Thymus (tissue), 11 donors: ENCODE results near the gene HOXB6. TPM values are rescaled to one million over a fixed set of nuclear protein-coding genes. Genes with fewer than 3 reads are reported as not detected.

Experiments
- DNase-seq, 9 donors: peaks; one replicate each; pipeline ENCODE4 v3.0.0-alpha.2; 2013; ENCODE audit warnings: low spot score in 9 of 9, low read depth in 6 of 9, missing footprints in 1 of 9
- H3K27ac ChIP-seq, 2 donors: one replicate each; pipeline ENCODE4 v1.5.1; 2013; ENCODE audit warnings: control low read depth in 1 of 2, low read depth in 1 of 2, low read length in 1 of 2, mild to moderate bottlenecking in 1 of 2, moderate library complexity in 1 of 2
- H3K27me3 ChIP-seq, 2 donors: one replicate each; pipeline ENCODE4 v1.5.1; 2013; ENCODE audit warnings: low read length in 1 of 2; ENCODE audit not compliant: control insufficient read depth in 2 of 2, insufficient read depth in 1 of 2
- H3K36me3 ChIP-seq, 2 donors: one replicate each; pipeline ENCODE4 v1.5.1; 2013; ENCODE audit warnings: low read length in 1 of 2, mild to moderate bottlenecking in 1 of 2, moderate library complexity in 1 of 2; ENCODE audit not compliant: control insufficient read depth in 2 of 2, insufficient read depth in 2 of 2
- H3K4me1 ChIP-seq, 2 donors: one replicate each; pipeline ENCODE4 v1.5.1; 2013; ENCODE audit warnings: low read length in 2 of 2; ENCODE audit not compliant: control insufficient read depth in 2 of 2, insufficient read depth in 2 of 2
- H3K4me3 ChIP-seq, 2 donors: one replicate each; pipeline ENCODE4 v1.5.1; 2013; ENCODE audit warnings: low read length in 2 of 2, control low read depth in 1 of 2, mild to moderate bottlenecking in 1 of 2
- H3K9me3 ChIP-seq, 2 donors: one replicate each; pipeline ENCODE4 v1.5.1; 2013; ENCODE audit warnings: low read length in 1 of 2, mild to moderate bottlenecking in 1 of 2; ENCODE audit not compliant: control insufficient read depth in 2 of 2, insufficient read depth in 1 of 2
- WGBS: extraction: QIAGEN DNeasy Blood & Tissue Kit; methylation state at CpG from one replicate; pipeline ENCODE4 v1.1.7; 2013; 5-methylcytosine and 5-hydroxymethylcytosine counted together
- polyA plus RNA-seq: library from polyadenylated mRNA; stranded (reverse); fragments of 200-250 nt; gene quantifications from one replicate; pipeline ENCODE4 v1.2.3, GENCODE V29; 2013
- total RNA-seq: library from RNA; stranded (reverse); fragments of 120-200 nt; gene quantifications from one replicate; pipeline ENCODE4 v1.2.4, GENCODE V29; 2013
- donor health status: healthy.

HOXB6 gene
- total and polyA plus RNA-seq, 2 donors: 0.19 to 1.0 TPM

- no peak for DNase-seq
- H3K36me3 ChIP-seq: peaks cover 0 to 4% of the 10 kb centered on the region in 2 donors
- H3K27ac ChIP-seq: no peak overlapping the region
- H3K4me1 ChIP-seq: peaks cover 0 to 27% of the 10 kb centered on the region in 2 donors
- no peak overlapping the region for H3K4me3 ChIP-seq
- H3K27me3 ChIP-seq: peaks cover 95 to 100% of the 10 kb centered on the region in 2 donors
- H3K9me3 ChIP-seq: peaks cover 0 to 8% of the 10 kb centered on the region in 2 donors
- 5% methylated on average over 26 of the region's 26 CpGs for WGBS
These were observed 7.9 kb downstream of the HOXB6 start for GRCh38 chr17:48596735-48597527.

DNA sequence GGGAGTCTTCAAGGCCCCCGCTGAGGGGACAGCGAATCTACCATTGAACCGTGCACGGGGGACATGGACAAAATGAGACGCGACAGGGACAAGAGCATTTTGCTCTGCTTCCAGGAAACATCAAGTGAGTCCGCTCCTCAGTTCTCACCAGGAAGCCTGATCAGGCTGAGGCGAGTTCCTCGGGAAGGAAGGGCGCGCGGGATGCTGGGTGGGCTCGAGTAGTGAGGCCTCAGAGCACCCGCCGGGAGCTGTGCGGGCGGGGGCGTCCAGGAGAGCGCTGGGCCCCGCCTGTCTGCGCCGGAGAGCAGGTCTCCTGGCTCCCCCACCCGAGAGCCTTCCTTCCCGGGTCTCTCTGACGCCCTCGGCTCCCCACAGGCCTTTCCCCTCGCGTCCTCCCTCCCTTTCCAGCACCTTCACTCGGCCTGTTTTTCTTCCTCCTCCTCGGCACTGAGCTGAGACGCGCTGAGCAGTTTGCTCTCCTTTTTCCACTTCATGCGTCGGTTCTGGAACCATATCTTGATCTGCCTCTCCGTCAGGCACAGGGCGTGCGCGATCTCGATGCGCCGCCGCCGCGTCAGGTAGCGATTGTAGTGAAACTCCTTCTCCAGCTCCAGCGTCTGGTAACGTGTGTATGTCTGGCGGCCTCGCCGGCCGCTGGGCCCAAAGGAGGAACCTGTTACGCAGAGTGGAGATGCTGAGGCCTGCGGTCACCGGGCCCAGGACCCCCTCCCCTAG is 8.6 kb downstream of the HOXB6 start:
- H3K4me3 ChIP-seq: no peak overlapping the region
- no peak for DNase-seq
- H3K27ac ChIP-seq: no peak overlapping the region

GRCh38 chr17:48595278-48595999 is 9.3 kb downstream of the HOXB6 start:
- Histone ChIP-seq H3K9me3 (peaks cover 0 to 5% of the 10 kb centered on the region in 2 donors), H3K4me1 (peaks cover 0 to 27% of the 10 kb centered on the region in 2 donors), H3K36me3 (peaks cover 0 to 4% of the 10 kb centered on the region in 2 donors), H3K4me3 (no peak overlapping the region), H3K27ac (no peak overlapping the region), H3K27me3 (peaks cover 95 to 100% of the 10 kb centered on the region in 2 donors)
- 93% methylated on average over 25 of the region's 25 CpGs for WGBS
- no peak for DNase-seq

More for the DNA sequence above, 8.6 kb downstream of the HOXB6 start:
- Histone ChIP-seq H3K4me1 (peaks cover 0 to 27% of the 10 kb centered on the region in 2 donors), H3K27me3 (peaks cover 94 to 100% of the 10 kb centered on the region in 2 donors), H3K36me3 (peaks cover 0 to 4% of the 10 kb centered on the region in 2 donors), H3K9me3 (peaks cover 0 to 5% of the 10 kb centered on the region in 2 donors)
- 21% methylated on average over 54 of the region's 54 CpGs for WGBS

- Histone ChIP-seq H3K36me3 (peaks cover 0 to 4% of the 10 kb centered on the region in 2 donors), H3K27me3 (peaks cover 95 to 100% of the 10 kb centered on the region in 2 donors), H3K9me3 (peaks cover 0 to 5% of the 10 kb centered on the region in 2 donors), H3K4me1 (peaks cover 0 to 27% of the 10 kb centered on the region in 2 donors), H3K27ac (no peak overlapping the region), H3K4me3 (no peak overlapping the region)
- WGBS: 85% methylated on average over 25 of the region's 25 CpGs
- no peak for DNase-seq
These were observed 10.1 kb downstream of the HOXB6 start for GRCh38 chr17:48594538-48595277.

DNA sequence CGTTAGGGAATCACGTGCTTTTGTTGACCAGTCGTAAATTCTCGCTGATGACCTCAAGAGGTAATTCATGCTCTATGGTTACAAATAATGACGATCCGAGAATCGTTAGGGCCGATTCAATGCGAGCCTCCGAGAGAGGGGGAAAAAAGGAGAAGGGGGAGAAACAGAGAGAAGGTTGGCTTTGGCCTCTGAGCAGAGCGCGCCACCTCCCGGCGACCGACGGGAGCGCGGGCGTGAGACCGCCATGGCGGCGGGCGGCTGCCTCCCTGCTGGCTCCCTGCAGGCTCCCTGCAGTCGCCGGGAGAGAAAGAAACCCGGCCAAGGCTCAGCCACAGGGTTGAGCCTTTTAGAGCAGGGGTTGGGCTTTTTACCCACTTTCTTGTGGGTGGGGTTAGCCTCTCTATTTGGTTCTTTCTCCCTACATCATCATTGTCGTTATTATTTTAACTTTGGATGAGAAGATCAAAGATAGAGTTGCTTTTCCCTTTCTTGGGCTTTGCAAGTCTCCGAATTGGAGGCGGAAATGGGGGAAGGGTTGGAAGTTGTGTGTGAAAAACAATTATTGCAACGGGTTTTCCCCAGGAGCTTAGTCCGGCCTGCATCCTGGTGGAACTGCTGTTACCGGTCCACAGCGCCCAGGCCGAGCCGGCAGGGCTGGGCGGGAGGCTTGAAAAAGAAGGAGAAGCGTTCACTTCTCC is 10.8 kb downstream of the HOXB6 start:
- Histone ChIP-seq H3K27ac (no peak overlapping the region), H3K4me1 (peaks cover 0 to 27% of the 10 kb centered on the region in 2 donors), H3K36me3 (peaks cover 0 to 4% of the 10 kb centered on the region in 2 donors), H3K4me3 (no peak overlapping the region), H3K9me3 (peaks cover 0 to 5% of the 10 kb centered on the region in 2 donors), H3K27me3 (peaks cover 95 to 100% of the 10 kb centered on the region in 2 donors)
- peak in 3 of 9 donors; percentile 69 to 86 (median 81) for DNase-seq
- WGBS: 21% methylated on average over 37 of the region's 37 CpGs

- Histone ChIP-seq H3K36me3 (peaks cover 0 to 4% of the 10 kb centered on the region in 2 donors), H3K4me3 (peak within 1 kb of the TSS in 1 of 2 donors; percentile 19), H3K4me1 (peaks cover 0 to 26% of the 10 kb centered on the region in 2 donors), H3K27me3 (peaks cover 95 to 100% of the 10 kb centered on the region in 2 donors), H3K9me3 (peaks cover 0 to 5% of the 10 kb centered on the region in 2 donors), H3K27ac (no peak within 1 kb of the TSS)
- no peak for DNase-seq
- under 1% methylated on average over 50 of the region's 50 CpGs for WGBS
These were observed 11.5 kb downstream of the HOXB6 start, which contains the start of gene HOXB5 for GRCh38 chr17:48593126-48593829. Gene HOXB5 (minus strand): TSS chr17:48593779. CDS start chr17:48593682, 97 bp downstream.

- Histone ChIP-seq H3K4me1 (peaks cover 0 to 19% of the 10 kb centered on the region in 2 donors), H3K27me3 (peaks cover 93 to 100% of the 10 kb centered on the region in 2 donors), H3K9me3 (peaks cover 0 to 2% of the 10 kb centered on the region in 2 donors), H3K27ac (no peak overlapping the region), H3K4me3 (no peak overlapping the region), H3K36me3 (peaks cover 0 to 4% of the 10 kb centered on the region in 2 donors)
- DNase-seq: no peak
- WGBS: 4% methylated on average over 14 of the region's 14 CpGs
These were observed 12.2 kb downstream of the HOXB6 start for GRCh38 chr17:48592577-48592976.
